ENCODE data around the gene KRTAP12-1. TPM values are rescaled to one million over a fixed set of nuclear protein-coding genes. Genes with fewer than 3 reads are reported as not detected.
"Not testable (repeated sequence)": the region's sequence is repeated elsewhere in the genome, so short reads cannot be mapped to it uniquely, and the experiment has no call there.

Gene KRTAP12-1
- total and polyA plus RNA-seq, 4 donors: not detected

- intact Hi-C loops (cut with DNase I): no loop called here
- no peaks in the 10 kb centered on the region for H3K9me3 ChIP-seq (ENCODE audit: control insufficient read depth, low read length)
- no peak for DNase-seq
Observed at GRCh38 chr21:44695184-44695583, 13.2 kb upstream of the KRTAP12-1 start.

GRCh38 chr21:44694776-44695175 is 12.8 kb upstream of the KRTAP12-1 start:
- H3K27me3 ChIP-seq (ENCODE audit: control insufficient read depth in 1 of 2, insufficient read depth in 2 of 2, low read length in 1 of 2): no peaks in the 10 kb centered on the region

More at GRCh38 chr21:44695184-44695583, 13.2 kb upstream of the KRTAP12-1 start:
- Histone ChIP-seq H3K4me1 (ENCODE audit: control insufficient read depth in 1 of 2, insufficient read depth in 2 of 2, low read length in 2 of 2) (no peaks in the 10 kb centered on the region), H3K27ac (ENCODE audit: low read depth in 1 of 2, low read length in 2 of 2) (no peak overlapping the region), H3K36me3 (ENCODE audit: control insufficient read depth in 1 of 2, insufficient read depth in 2 of 2, low read length in 1 of 2) (no peaks in the 10 kb centered on the region), H3K27me3 (ENCODE audit: control insufficient read depth in 1 of 2, insufficient read depth in 2 of 2, low read length in 1 of 2) (no peaks in the 10 kb centered on the region), H3K4me3 (ENCODE audit: low read length in 2 of 2) (no peak overlapping the region)
- no peak for ATAC-seq (ENCODE audit: low FRiP score)
- WGBS, 2 donors: 81 to 84% methylated on average over 8 of the region's 8 CpGs

GRCh38 chr21:44692798-44693512 is 11.0 kb upstream of the KRTAP12-1 start:
- no peaks in the 10 kb centered on the region for H3K4me1 ChIP-seq (ENCODE audit: control insufficient read depth in 1 of 2, insufficient read depth in 2 of 2, low read length in 2 of 2)
- DNase-seq (no peak), ATAC-seq (ENCODE audit: low FRiP score) (no peak)
- H3K27me3 ChIP-seq (ENCODE audit: control insufficient read depth in 1 of 2, insufficient read depth in 2 of 2, low read length in 1 of 2): no peaks in the 10 kb centered on the region
- intact Hi-C loops (cut with DNase I): no loop called here
- WGBS, 2 donors: 48 to 49% methylated on average over 2 of the region's 2 CpGs
- H3K4me3 ChIP-seq (ENCODE audit: low read length in 2 of 2): no peak overlapping the region
- no peaks in the 10 kb centered on the region for H3K36me3 ChIP-seq (ENCODE audit: control insufficient read depth in 1 of 2, insufficient read depth in 2 of 2, low read length in 1 of 2)
- no peak overlapping the region for H3K27ac ChIP-seq (ENCODE audit: low read depth in 1 of 2, low read length in 2 of 2)
- H3K9me3 ChIP-seq (ENCODE audit: control insufficient read depth, low read length): no peaks in the 10 kb centered on the region

More at GRCh38 chr21:44694776-44695175, 12.8 kb upstream of the KRTAP12-1 start:
- Histone ChIP-seq H3K4me3 (ENCODE audit: low read length in 2 of 2) (no peak overlapping the region), H3K36me3 (ENCODE audit: control insufficient read depth in 1 of 2, insufficient read depth in 2 of 2, low read length in 1 of 2) (no peaks in the 10 kb centered on the region), H3K4me1 (ENCODE audit: control insufficient read depth in 1 of 2, insufficient read depth in 2 of 2, low read length in 2 of 2) (no peaks in the 10 kb centered on the region), H3K9me3 (ENCODE audit: control insufficient read depth, low read length) (no peaks in the 10 kb centered on the region), H3K27ac (ENCODE audit: low read depth in 1 of 2, low read length in 2 of 2) (no peak overlapping the region)
- 70 to 71% methylated on average over 11 of the region's 11 CpGs for WGBS, 2 donors
- DNase-seq: no peak
- intact Hi-C loops (cut with DNase I): no loop called here
- ATAC-seq (ENCODE audit: low FRiP score): no peak

- H3K4me3 ChIP-seq (ENCODE audit: low read length in 2 of 2): no peak overlapping the region
- H3K27ac ChIP-seq (ENCODE audit: low read depth in 1 of 2, low read length in 2 of 2): no peak overlapping the region
- no peaks in the 10 kb centered on the region for H3K4me1 ChIP-seq (ENCODE audit: control insufficient read depth in 1 of 2, insufficient read depth in 2 of 2, low read length in 2 of 2)
- H3K27me3 ChIP-seq (ENCODE audit: control insufficient read depth in 1 of 2, insufficient read depth in 2 of 2, low read length in 1 of 2): no peaks in the 10 kb centered on the region
- DNase-seq: no peak
- H3K36me3 ChIP-seq (ENCODE audit: control insufficient read depth in 1 of 2, insufficient read depth in 2 of 2, low read length in 1 of 2): no peaks in the 10 kb centered on the region
- WGBS, 2 donors: 43 to 46% methylated on average over 2 of the region's 2 CpGs
- no peaks in the 10 kb centered on the region for H3K9me3 ChIP-seq (ENCODE audit: control insufficient read depth, low read length)
- ATAC-seq (ENCODE audit: low FRiP score): no peak
- intact Hi-C loops (cut with DNase I): no loop called here
Observed at GRCh38 chr21:44691686-44692085, 9.7 kb upstream of the KRTAP12-1 start.

- WGBS, 2 donors: 82 to 86% methylated on average over 3 of the region's 3 CpGs
- intact Hi-C loops (cut with DNase I); DNase-seq: not testable (repeated sequence)
Observed at GRCh38 chr21:44689740-44690139, 7.8 kb upstream of the KRTAP12-1 start.

GRCh38 chr21:44687671-44688070 is 5.7 kb upstream of the KRTAP12-1 start:
- Histone ChIP-seq H3K27ac (ENCODE audit: low read depth in 1 of 2, low read length in 2 of 2) (no peak overlapping the region), H3K4me1 (ENCODE audit: control insufficient read depth in 1 of 2, insufficient read depth in 2 of 2, low read length in 2 of 2) (no peaks in the 10 kb centered on the region), H3K36me3 (ENCODE audit: control insufficient read depth in 1 of 2, insufficient read depth in 2 of 2, low read length in 1 of 2) (no peaks in the 10 kb centered on the region), H3K4me3 (ENCODE audit: low read length in 2 of 2) (no peak overlapping the region), H3K9me3 (ENCODE audit: control insufficient read depth, low read length) (no peaks in the 10 kb centered on the region), H3K27me3 (ENCODE audit: control insufficient read depth in 1 of 2, insufficient read depth in 2 of 2, low read length in 1 of 2) (no peaks in the 10 kb centered on the region)
- ATAC-seq (ENCODE audit: low FRiP score) (no peak), DNase-seq (no peak)
- intact Hi-C loops (cut with DNase I): no loop called here
- WGBS, 2 donors: 71% methylated on average over 11 of the region's 11 CpGs

More at GRCh38 chr21:44689740-44690139, 7.8 kb upstream of the KRTAP12-1 start:
- not testable (repeated sequence) for H3K27ac ChIP-seq (ENCODE audit: low read depth in 1 of 2, low read length in 2 of 2); H3K27me3 ChIP-seq (ENCODE audit: control insufficient read depth in 1 of 2, insufficient read depth in 2 of 2, low read length in 1 of 2); H3K9me3 ChIP-seq (ENCODE audit: control insufficient read depth, low read length); H3K36me3 ChIP-seq (ENCODE audit: control insufficient read depth in 1 of 2, insufficient read depth in 2 of 2, low read length in 1 of 2); H3K4me1 ChIP-seq (ENCODE audit: control insufficient read depth in 1 of 2, insufficient read depth in 2 of 2, low read length in 2 of 2); H3K4me3 ChIP-seq (ENCODE audit: low read length in 2 of 2); ATAC-seq (ENCODE audit: low FRiP score)

GRCh38 chr21:44686843-44687561 is 5.0 kb upstream of the KRTAP12-1 start:
- 79 to 84% methylated on average over 25 of the region's 25 CpGs for WGBS, 2 donors
- no peak for DNase-seq
- intact Hi-C loops (cut with DNase I): no loop called here
- H3K4me1 ChIP-seq (ENCODE audit: control insufficient read depth in 1 of 2, insufficient read depth in 2 of 2, low read length in 2 of 2): no peaks in the 10 kb centered on the region
- no peaks in the 10 kb centered on the region for H3K36me3 ChIP-seq (ENCODE audit: control insufficient read depth in 1 of 2, insufficient read depth in 2 of 2, low read length in 1 of 2)
- no peaks in the 10 kb centered on the region for H3K9me3 ChIP-seq (ENCODE audit: control insufficient read depth, low read length)
- H3K4me3 ChIP-seq (ENCODE audit: low read length in 2 of 2): no peak overlapping the region
- no peaks in the 10 kb centered on the region for H3K27me3 ChIP-seq (ENCODE audit: control insufficient read depth in 1 of 2, insufficient read depth in 2 of 2, low read length in 1 of 2)
- no peak for ATAC-seq (ENCODE audit: low FRiP score)
- no peak overlapping the region for H3K27ac ChIP-seq (ENCODE audit: low read depth in 1 of 2, low read length in 2 of 2)

GRCh38 chr21:44686000-44686781 is 4.2 kb upstream of the KRTAP12-1 start:
- peak; percentile 40 for ATAC-seq (ENCODE audit: low FRiP score)
- WGBS, 2 donors: 61 to 75% methylated on average over 13 to 14 of the region's 14 CpGs
- DNase-seq: no peak

More at GRCh38 chr21:44686000-44686781, 4.2 kb upstream of the KRTAP12-1 start:
- Histone ChIP-seq H3K36me3 (ENCODE audit: control insufficient read depth in 1 of 2, insufficient read depth in 2 of 2, low read length in 1 of 2) (no peaks in the 10 kb centered on the region), H3K4me3 (ENCODE audit: low read length in 2 of 2) (no peak overlapping the region), H3K27ac (ENCODE audit: low read depth in 1 of 2, low read length in 2 of 2) (no peak overlapping the region), H3K9me3 (ENCODE audit: control insufficient read depth, low read length) (no peaks in the 10 kb centered on the region), H3K27me3 (ENCODE audit: control insufficient read depth in 1 of 2, insufficient read depth in 2 of 2, low read length in 1 of 2) (no peaks in the 10 kb centered on the region), H3K4me1 (ENCODE audit: control insufficient read depth in 1 of 2, insufficient read depth in 2 of 2, low read length in 2 of 2) (no peaks in the 10 kb centered on the region)
- intact Hi-C loops (cut with DNase I): no loop called here
